Stromal cell of bone marrow (primary cell): ENCODE measurements around the gene GDI2.

Source experiments
- DNase-seq: peaks from one replicate; pipeline ENCODE4 v3.0.0-alpha.2; 2012; ENCODE audit warnings: low read depth

The GDI2 gene

GRCh38 chr10:5741276-5741675 is 72.0 kb downstream of the GDI2 start:
- DNase-seq: no peak

- DNase-seq: no peak
These were observed 74.8 kb downstream of the GDI2 start for GRCh38 chr10:5738427-5738826.

- DNase-seq: no peak
These were observed 75.9 kb downstream of the GDI2 start for GRCh38 chr10:5737352-5737751.

- no peak for DNase-seq
These were observed 76.6 kb downstream of the GDI2 start for GRCh38 chr10:5736591-5736990.

GRCh38 chr10:5735119-5735518 is 78.1 kb downstream of the GDI2 start:
- no peak for DNase-seq

GRCh38 chr10:5732141-5732540 is 81.1 kb downstream of the GDI2 start:
- DNase-seq: no peak

GRCh38 chr10:5731559-5731958 is 81.7 kb downstream of the GDI2 start:
- no peak for DNase-seq

- no peak for DNase-seq
These were observed 82.5 kb downstream of the GDI2 start for GRCh38 chr10:5730766-5731165.

GRCh38 chr10:5723692-5724091 is 89.5 kb downstream of the GDI2 start:
- no peak for DNase-seq

GRCh38 chr10:5720182-5720581 is 93.1 kb downstream of the GDI2 start:
- DNase-seq: no peak

GRCh38 chr10:5719546-5719945 is 93.7 kb downstream of the GDI2 start:
- DNase-seq: no peak
